ENCODE data around the gene NAB1. TPM values are rescaled to one million over a fixed set of nuclear protein-coding genes. Genes with fewer than 3 reads are reported as not detected.

NAB1 gene
- total RNA-seq, 1 experiment from 2014 or later: 40.2 TPM

GRCh38 chr2:190653231-190653630 is 4.3 kb downstream of the NAB1 start:
- POLR2A ChIA-PET: interaction anchor here (0.5 kb wide), 1 partner anchor 142 kb away, joined by 8 read pairs; no protein-coding TSS in a partner anchor
- in situ Hi-C loops (cut with HindIII; ENCODE audit: low pct_unique_long_range_greater_than_20kb, low sequenced_read_pairs): no loop called here
- TF ChIP-seq SIN3A (IDR thresholded peaks at IDR 0.05; ENCODE audit: borderline replicate concordance, insufficient read depth, low read depth, low read length): no peak
- TF ChIP-seq TCF7L2 (IDR thresholded peaks at IDR 0.05; ENCODE audit: low read depth, low read length): no peak
- no peak for TF ChIP-seq CTCF (IDR thresholded peaks at IDR 0.05)
- TF ChIP-seq REST (IDR thresholded peaks at IDR 0.05; ENCODE audit: insufficient read depth in 1 of 2, low read depth in 2 of 2, low read length in 1 of 2): no peak
- TF ChIP-seq POLR2AphosphoS5 (IDR thresholded peaks at IDR 0.05; ENCODE audit: low read depth, low read length): no peak
- Histone ChIP-seq H3K27ac (ENCODE audit: low read length) (no peak overlapping the region), H3K4me1 (ENCODE audit: control insufficient read depth, insufficient read depth, low read length) (peaks cover 13% of the 10 kb centered on the region), H3K9me3 (ENCODE audit: control insufficient read depth, insufficient read depth, low read depth, low read length) (no peaks in the 10 kb centered on the region), H3K36me3 (ENCODE audit: control insufficient read depth, insufficient read depth, low read length) (no peaks in the 10 kb centered on the region; the same call in 1 of the 2 replicates), H3K4me3 (ENCODE audit: low read depth in 2 of 2, low read length in 2 of 2) (no peak overlapping the region), H3K27me3 (ENCODE audit: control insufficient read depth, insufficient read depth, low read length) (no peaks in the 10 kb centered on the region)
- BruUV-seq (replicated peaks): no TSS peak
- CTCF ChIA-PET: no interaction called here
- DNase-seq (ENCODE audit: low read depth, low spot score) (no peak), ATAC-seq (no peak)
- intact Hi-C loops (cut with micrococcal nuclease; ENCODE audit: unreplicated experiment): no loop called here

- TF ChIP-seq CTCF (IDR thresholded peaks at IDR 0.05) (no peak), REST (IDR thresholded peaks at IDR 0.05; ENCODE audit: insufficient read depth in 1 of 2, low read depth in 2 of 2, low read length in 1 of 2) (no peak), POLR2AphosphoS5 (IDR thresholded peaks at IDR 0.05; ENCODE audit: low read depth, low read length) (no peak)
- intact Hi-C loops (cut with micrococcal nuclease; ENCODE audit: unreplicated experiment): no loop called here
- CTCF ChIA-PET: no interaction called here
These were observed 5.0 kb downstream of the NAB1 start for GRCh38 chr2:190653931-190654330.

More at GRCh38 chr2:190653931-190654330, 5.0 kb downstream of the NAB1 start:
- in situ Hi-C loops (cut with HindIII; ENCODE audit: low pct_unique_long_range_greater_than_20kb, low sequenced_read_pairs): no loop called here
- ATAC-seq (no peak), DNase-seq (ENCODE audit: low read depth, low spot score) (no peak)
- POLR2A ChIA-PET: interaction anchor here (0.7 kb wide), 1 partner anchor 161 kb away, joined by 3 read pairs; no protein-coding TSS in a partner anchor
- peaks cover 13% of the 10 kb centered on the region for H3K4me1 ChIP-seq (ENCODE audit: control insufficient read depth, insufficient read depth, low read length)
- BruUV-seq (replicated peaks): no TSS peak
- no peaks in the 10 kb centered on the region for H3K27me3 ChIP-seq (ENCODE audit: control insufficient read depth, insufficient read depth, low read length)
- no peak overlapping the region for H3K27ac ChIP-seq (ENCODE audit: low read length)
- no peak overlapping the region for H3K4me3 ChIP-seq (ENCODE audit: low read depth in 2 of 2, low read length in 2 of 2)
- no peaks in the 10 kb centered on the region for H3K9me3 ChIP-seq (ENCODE audit: control insufficient read depth, insufficient read depth, low read depth, low read length)
- H3K36me3 ChIP-seq (ENCODE audit: control insufficient read depth, insufficient read depth, low read length): no peaks in the 10 kb centered on the region; the same call in 1 of the 2 replicates

Data from Panc1 (cell line).